Tongue (tissue), 2 donors: ENCODE results near the gene ZNF280B. TPM values are rescaled to one million over a fixed set of nuclear protein-coding genes. Genes with fewer than 3 reads are reported as not detected.
A peak's percentile ranks its signal among the peaks of the same experiment; 100 is the strongest.
"Not testable (repeated sequence)": the region's sequence is repeated elsewhere in the genome, so short reads cannot be mapped to it uniquely, and the experiment has no call there.

ENCODE experiments used
- DNase-seq: peaks from one replicate; pipeline ENCODE4 v3.0.0-alpha.2; 2015
- total RNA-seq: library from RNA; depleted of rRNA; stranded (reverse); fragments of >200 nt; gene quantifications from one replicate; pipeline ENCODE4 v1.2.3, GENCODE V29; 2014

Gene ZNF280B
- total RNA-seq, 1 donor from 2014 or later: 1.0 TPM

GRCh38 chr22:22463855-22464540 is 44.5 kb downstream of the ZNF280B start:
- DNase-seq: peak; percentile 89

GRCh38 chr22:22462813-22463567 is 45.6 kb downstream of the ZNF280B start:
- DNase-seq: no peak

- no peak for DNase-seq
These were observed 47.0 kb downstream of the ZNF280B start for GRCh38 chr22:22461583-22461982.

GRCh38 chr22:22461111-22461510 is 47.4 kb downstream of the ZNF280B start:
- no peak for DNase-seq

GRCh38 chr22:22460635-22461034 is 47.9 kb downstream of the ZNF280B start:
- no peak for DNase-seq

- no peak for DNase-seq
These were observed 48.5 kb downstream of the ZNF280B start for GRCh38 chr22:22460060-22460459.

GRCh38 chr22:22458896-22459588 is 49.5 kb downstream of the ZNF280B start:
- no peak for DNase-seq

GRCh38 chr22:22458387-22458786 is 50.2 kb downstream of the ZNF280B start:
- no peak for DNase-seq

- DNase-seq: no peak
These were observed 53.5 kb downstream of the ZNF280B start for GRCh38 chr22:22454997-22455396.

- DNase-seq: no peak
These were observed 55.4 kb downstream of the ZNF280B start for GRCh38 chr22:22452996-22453686.

- DNase-seq: no peak
These were observed 56.3 kb downstream of the ZNF280B start for GRCh38 chr22:22452211-22452610.

GRCh38 chr22:22450343-22450839 is 58.2 kb downstream of the ZNF280B start:
- peak; percentile 44 for DNase-seq

- DNase-seq: peak; percentile 20
These were observed 58.7 kb downstream of the ZNF280B start for GRCh38 chr22:22449819-22450218.

GRCh38 chr22:22446517-22446916 is 62.0 kb downstream of the ZNF280B start:
- peak; percentile 91 for DNase-seq

GRCh38 chr22:22444007-22444589 is 64.4 kb downstream of the ZNF280B start:
- DNase-seq: not testable (repeated sequence)

GRCh38 chr22:22442928-22443709 is 65.4 kb downstream of the ZNF280B start:
- no peak for DNase-seq

- DNase-seq: not testable (repeated sequence)
These were observed 66.9 kb downstream of the ZNF280B start for GRCh38 chr22:22441626-22442025.

GRCh38 chr22:22440188-22440587 is 68.4 kb downstream of the ZNF280B start:
- no peak for DNase-seq
